ENCODE data around the gene PURA. TPM values are rescaled to one million over a fixed set of nuclear protein-coding genes. Genes with fewer than 3 reads are reported as not detected.

Gene PURA
- total and polyA plus RNA-seq, 3 experiments from 2014 or later, result 4.8 to 16.4 (median 14.8) TPM

DNA sequence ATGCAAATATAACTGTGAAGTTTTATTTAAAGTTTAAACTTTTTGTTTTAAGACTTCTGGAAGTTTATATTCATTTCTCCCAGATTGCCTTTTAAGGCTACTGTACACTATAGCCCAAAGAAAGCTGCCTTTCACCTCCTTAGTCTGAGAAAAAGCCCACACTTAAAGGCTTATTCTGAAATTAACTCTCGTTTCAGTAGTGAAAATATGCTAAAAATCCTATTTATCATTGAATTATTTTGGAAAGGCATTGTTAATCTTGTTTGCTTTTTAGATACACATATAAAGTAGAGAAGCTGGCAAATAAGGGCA is 3.3 kb upstream of the PURA start:
- H3K4me3 Mint-ChIP-seq, result peak overlapping the region in 1 of 7 donors; percentile 95
- POLR2A ChIA-PET, result no interaction called here

DNA sequence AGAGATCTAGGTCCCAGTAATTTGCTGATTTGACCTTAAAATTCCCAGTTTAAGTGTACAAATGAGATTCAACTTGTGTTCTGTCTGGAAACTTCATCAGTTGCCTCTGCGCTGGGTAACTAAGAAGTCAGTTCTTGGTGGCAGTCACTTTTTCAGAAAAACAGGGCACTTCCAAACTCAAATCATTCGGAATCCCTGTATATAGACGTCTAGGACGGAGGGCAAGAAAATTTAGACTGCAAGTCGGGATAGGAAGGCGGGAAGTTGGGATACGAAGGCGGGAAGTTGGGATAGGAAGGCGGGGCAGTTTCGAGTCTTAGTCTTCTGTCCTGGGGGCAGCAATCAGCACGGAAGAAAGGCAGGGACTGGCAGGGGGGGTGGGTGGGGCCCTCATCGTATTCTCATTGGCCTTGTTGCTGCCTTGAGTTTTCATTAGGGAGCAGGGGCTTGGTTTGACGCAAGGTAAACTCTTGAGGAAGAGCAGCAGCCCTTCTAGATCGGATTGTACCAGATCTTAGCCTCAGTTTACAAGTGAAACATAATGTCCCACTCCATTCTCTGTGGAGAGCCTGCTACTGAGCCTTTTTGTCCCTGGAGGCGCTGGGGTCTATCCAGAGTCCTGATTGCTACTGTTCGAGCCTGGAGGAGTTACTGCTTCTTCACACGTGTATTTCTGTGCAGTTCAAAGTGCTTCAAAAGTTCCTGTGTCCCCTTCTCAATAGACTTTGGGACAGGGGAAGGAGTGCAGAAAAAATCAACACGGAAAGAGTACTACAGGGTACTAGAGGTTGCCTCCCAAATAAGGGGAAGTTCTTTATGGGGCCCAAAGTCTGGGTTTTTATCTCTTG is 2.7 kb upstream of the PURA start:
- Histone ChIP-seq H3K27ac (ENCODE audit: low read depth, low read length) (no peak overlapping the region), H3K36me3 (ENCODE audit: insufficient read depth, low read length) (no peaks in the 10 kb centered on the region), H3K4me1 (ENCODE audit: insufficient read depth, low read length) (peaks cover 62% of the 10 kb centered on the region), H3K9me3 (ENCODE audit: low read length) (no peaks in the 10 kb centered on the region), H3K27me3 (ENCODE audit: insufficient read depth, low read length, poor library complexity, severe bottlenecking) (no peaks in the 10 kb centered on the region), H3K4me3 (ENCODE audit: low read length) (no peak overlapping the region)
- H3K27ac Mint-ChIP-seq, result peak overlapping the region in 3 of 8 donors; percentile 70 to 90 (median 72)
- CTCF ChIA-PET, result interaction anchor here (1.5 kb wide), 1 partner anchor 33 kb away, joined by 13 read pairs; no protein-coding TSS in a partner anchor
- peaks cover 55 to 82% (median 64%) of the 10 kb centered on the region in 3 donors for H3K4me1 Mint-ChIP-seq
- DNase-seq, result no peak
- peak overlapping the region in 4 of 7 donors; percentile 94 to 95 (median 94) for H3K4me3 Mint-ChIP-seq
- POLR2A ChIA-PET, result no interaction called here
- H3K9me3 Mint-ChIP-seq, result no peaks in the 10 kb centered on the region
- H3K27me3 Mint-ChIP-seq, result peaks cover 4% of the 10 kb centered on the region in 2 donors
- peaks cover 0 to 17% (median 0%) of the 10 kb centered on the region in 3 donors for H3K36me3 Mint-ChIP-seq

More for the DNA sequence above, 3.3 kb upstream of the PURA start:
- Histone ChIP-seq H3K4me1 (ENCODE audit: insufficient read depth, low read length) (peaks cover 57% of the 10 kb centered on the region), H3K27ac (ENCODE audit: low read depth, low read length) (no peak overlapping the region), H3K9me3 (ENCODE audit: low read length) (no peaks in the 10 kb centered on the region), H3K27me3 (ENCODE audit: insufficient read depth, low read length, poor library complexity, severe bottlenecking) (no peaks in the 10 kb centered on the region), H3K36me3 (ENCODE audit: insufficient read depth, low read length) (no peaks in the 10 kb centered on the region), H3K4me3 (ENCODE audit: low read length) (no peak overlapping the region)
- DNase-seq, result no peak
- Mint-ChIP-seq H3K4me1 (peaks cover 53 to 79% (median 61%) of the 10 kb centered on the region in 3 donors), H3K36me3 (peaks cover 0 to 17% (median 0%) of the 10 kb centered on the region in 3 donors), H3K27ac (peak overlapping the region in 1 of 8 donors; percentile 90), H3K27me3 (peaks cover 4% of the 10 kb centered on the region in 2 donors), H3K9me3 (no peaks in the 10 kb centered on the region)
- CTCF ChIA-PET, result interaction anchor here (1.3 to 1.8 kb wide), 2 partner anchors 35 to 38 kb away, joined by 3 to 7 read pairs; no protein-coding TSS in a partner anchor

DNA sequence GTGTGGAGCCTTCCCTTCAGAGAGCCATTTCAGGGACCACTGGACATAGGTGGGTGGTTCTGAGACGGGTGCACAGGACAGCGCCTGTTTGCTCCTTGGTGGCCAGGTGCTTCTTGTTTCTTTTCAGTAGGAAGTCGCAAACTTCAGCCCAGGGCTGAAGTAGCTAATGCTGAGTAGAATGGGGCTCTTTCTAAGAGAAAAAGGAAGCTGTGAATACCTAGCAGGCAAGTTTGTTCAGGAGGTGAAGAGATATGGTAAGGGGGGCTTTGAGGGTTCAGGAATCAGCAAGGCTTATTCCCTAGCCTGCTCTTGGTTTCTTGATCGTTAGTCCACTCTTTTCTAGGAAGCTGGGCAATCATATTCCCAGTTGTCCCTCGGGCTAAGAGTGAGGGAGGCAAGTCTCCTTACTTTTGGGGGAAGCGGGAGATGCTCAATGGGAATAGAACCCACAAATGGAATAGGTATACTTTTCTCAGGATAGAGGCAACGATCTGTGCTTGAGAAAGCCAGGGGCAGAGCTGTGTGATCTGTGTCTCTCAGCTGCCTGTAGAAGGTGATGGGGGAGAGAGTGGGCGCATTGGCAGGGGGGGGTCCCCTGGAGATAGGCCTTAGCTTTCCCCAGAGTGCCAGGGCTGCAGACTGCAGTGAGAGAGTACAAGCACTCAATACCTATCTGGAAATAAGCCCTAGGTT is 1.9 kb upstream of the PURA start:
- Histone ChIP-seq H3K27ac (ENCODE audit: low read depth, low read length) (no peak overlapping the region), H3K27me3 (ENCODE audit: insufficient read depth, low read length, poor library complexity, severe bottlenecking) (no peaks in the 10 kb centered on the region), H3K36me3 (ENCODE audit: insufficient read depth, low read length) (no peaks in the 10 kb centered on the region), H3K4me3 (ENCODE audit: low read length) (no peak overlapping the region), H3K9me3 (ENCODE audit: low read length) (no peaks in the 10 kb centered on the region), H3K4me1 (ENCODE audit: insufficient read depth, low read length) (peaks cover 62% of the 10 kb centered on the region)
- CTCF ChIA-PET, result interaction anchor here (0.8 to 1.5 kb wide), 4 partner anchors 10 to 38 kb away, joined by 3 to 13 read pairs (median 4); no protein-coding TSS in a partner anchor
- POLR2A ChIA-PET, result no interaction called here
- peaks cover 0 to 17% (median 0%) of the 10 kb centered on the region in 3 donors for H3K36me3 Mint-ChIP-seq
- H3K9me3 Mint-ChIP-seq, result no peaks in the 10 kb centered on the region
- no peak for DNase-seq
- H3K4me1 Mint-ChIP-seq, result peaks cover 54 to 82% (median 64%) of the 10 kb centered on the region in 3 donors
- peak overlapping the region; percentile 94 to 98 (median 95) for H3K4me3 Mint-ChIP-seq
- H3K27ac Mint-ChIP-seq, result peak overlapping the region; percentile 37 to 92 (median 70)
- peaks cover 4% of the 10 kb centered on the region in 2 donors for H3K27me3 Mint-ChIP-seq

DNA sequence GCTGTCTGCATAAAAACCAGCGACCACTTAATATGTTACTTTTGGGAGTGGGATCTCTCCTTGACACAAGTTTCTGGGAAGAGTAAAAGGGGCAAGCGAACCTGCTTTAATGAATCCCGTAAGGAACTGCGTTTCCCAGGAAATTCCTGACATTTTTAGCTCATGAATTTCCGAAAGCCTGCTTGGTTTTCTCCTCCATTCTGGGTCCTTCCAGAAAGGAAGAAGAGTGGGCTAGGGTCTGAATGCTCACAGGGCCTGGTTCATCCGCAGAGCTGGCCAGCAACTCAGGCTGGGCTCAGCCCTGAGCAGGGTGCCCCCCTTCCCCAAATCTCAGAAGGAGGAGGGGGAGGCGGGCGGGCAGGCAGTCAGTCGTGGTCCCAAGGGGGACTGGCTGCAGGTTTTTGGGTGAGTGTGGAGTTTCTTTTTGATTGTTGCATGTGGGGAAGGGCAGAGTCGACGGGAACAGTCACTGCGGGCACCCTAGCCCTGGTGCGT is 1.2 kb upstream of the PURA start:
- Histone ChIP-seq H3K4me1 (ENCODE audit: insufficient read depth, low read length) (peaks cover 66% of the 10 kb centered on the region), H3K9me3 (ENCODE audit: low read length) (no peaks in the 10 kb centered on the region), H3K27ac (ENCODE audit: low read depth, low read length) (no peak overlapping the region), H3K36me3 (ENCODE audit: insufficient read depth, low read length) (no peaks in the 10 kb centered on the region), H3K4me3 (ENCODE audit: low read length) (no peak overlapping the region), H3K27me3 (ENCODE audit: insufficient read depth, low read length, poor library complexity, severe bottlenecking) (no peaks in the 10 kb centered on the region)
- no peaks in the 10 kb centered on the region for H3K9me3 Mint-ChIP-seq
- H3K27ac Mint-ChIP-seq, result peak overlapping the region; percentile 37 to 98 (median 87)
- H3K36me3 Mint-ChIP-seq, result peaks cover 0 to 14% (median 0%) of the 10 kb centered on the region in 3 donors
- DNase-seq, result no peak
- peaks cover 2 to 4% of the 10 kb centered on the region in 2 donors for H3K27me3 Mint-ChIP-seq
- H3K4me1 Mint-ChIP-seq, result peaks cover 58 to 86% (median 68%) of the 10 kb centered on the region in 3 donors
- peak overlapping the region; percentile 94 to 98 (median 95) for H3K4me3 Mint-ChIP-seq
- ChIA-PET POLR2A (interaction anchor here (0.7 to 1.6 kb wide), 3 partner anchors 13 to 62 kb away, joined by 3 to 4 read pairs (median 3); partner anchors contain the start of gene CYSTM1), CTCF (interaction anchor here (0.8 to 2.1 kb wide), 5 partner anchors 9 to 39 kb away, joined by 3 to 13 read pairs (median 4); no protein-coding TSS in a partner anchor)

DNA sequence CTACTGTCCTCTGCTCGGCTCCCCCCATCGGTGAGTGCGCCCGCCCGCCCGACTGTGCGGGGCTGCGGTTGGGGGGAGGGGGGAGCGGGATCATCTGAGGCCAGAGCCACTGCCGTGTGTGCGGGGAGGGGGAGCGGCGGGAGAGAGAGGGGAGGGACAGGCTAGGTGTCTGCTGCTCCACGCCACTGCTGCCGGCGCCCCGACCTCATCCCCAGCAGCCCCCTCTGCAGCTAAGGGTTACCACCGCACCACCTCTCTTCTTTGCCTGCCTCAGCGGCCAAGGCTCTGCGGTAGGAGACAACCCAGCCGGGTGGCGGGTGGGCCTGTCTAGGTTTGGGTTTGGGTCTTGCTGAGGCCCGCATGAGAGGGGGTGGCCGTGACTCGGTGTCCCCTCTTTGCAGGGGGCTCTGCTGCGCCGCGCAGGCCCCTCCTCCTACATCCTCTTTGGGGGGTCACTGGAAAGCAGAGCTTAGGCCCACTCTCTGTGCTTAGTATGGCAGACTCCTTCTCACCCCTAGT is 670 bp upstream of the PURA start:
- Mint-ChIP-seq H3K4me3 (peak overlapping the region; percentile 94 to 98 (median 95)), H3K27me3 (peaks cover 2 to 4% of the 10 kb centered on the region in 2 donors), H3K36me3 (peaks cover 0 to 10% (median 0%) of the 10 kb centered on the region in 3 donors), H3K4me1 (peaks cover 62 to 88% (median 72%) of the 10 kb centered on the region in 3 donors), H3K9me3 (no peaks in the 10 kb centered on the region), H3K27ac (peak overlapping the region; percentile 90 to 99 (median 96))
- H3K36me3 ChIP-seq (ENCODE audit: insufficient read depth, low read length), result no peaks in the 10 kb centered on the region
- H3K27ac ChIP-seq (ENCODE audit: low read depth, low read length), result peak overlapping the region; percentile 68
- peak overlapping the region; percentile 74 for H3K4me3 ChIP-seq (ENCODE audit: low read length)
- DNase-seq, result peak; percentile 15 to 68 (median 39)
- H3K9me3 ChIP-seq (ENCODE audit: low read length), result no peaks in the 10 kb centered on the region
- no peaks in the 10 kb centered on the region for H3K27me3 ChIP-seq (ENCODE audit: insufficient read depth, low read length, poor library complexity, severe bottlenecking)
- ChIA-PET CTCF (interaction anchor here (1.4 to 6.4 kb wide), 3 partner anchors 19 to 39 kb away, joined by 3 to 53 read pairs (median 7); no protein-coding TSS in a partner anchor), POLR2A (interaction anchor here (0.7 to 1.6 kb wide), 3 partner anchors 13 to 62 kb away, joined by 3 to 4 read pairs (median 3); partner anchors contain the start of gene CYSTM1)
- H3K4me1 ChIP-seq (ENCODE audit: insufficient read depth, low read length), result peaks cover 71% of the 10 kb centered on the region

DNA sequence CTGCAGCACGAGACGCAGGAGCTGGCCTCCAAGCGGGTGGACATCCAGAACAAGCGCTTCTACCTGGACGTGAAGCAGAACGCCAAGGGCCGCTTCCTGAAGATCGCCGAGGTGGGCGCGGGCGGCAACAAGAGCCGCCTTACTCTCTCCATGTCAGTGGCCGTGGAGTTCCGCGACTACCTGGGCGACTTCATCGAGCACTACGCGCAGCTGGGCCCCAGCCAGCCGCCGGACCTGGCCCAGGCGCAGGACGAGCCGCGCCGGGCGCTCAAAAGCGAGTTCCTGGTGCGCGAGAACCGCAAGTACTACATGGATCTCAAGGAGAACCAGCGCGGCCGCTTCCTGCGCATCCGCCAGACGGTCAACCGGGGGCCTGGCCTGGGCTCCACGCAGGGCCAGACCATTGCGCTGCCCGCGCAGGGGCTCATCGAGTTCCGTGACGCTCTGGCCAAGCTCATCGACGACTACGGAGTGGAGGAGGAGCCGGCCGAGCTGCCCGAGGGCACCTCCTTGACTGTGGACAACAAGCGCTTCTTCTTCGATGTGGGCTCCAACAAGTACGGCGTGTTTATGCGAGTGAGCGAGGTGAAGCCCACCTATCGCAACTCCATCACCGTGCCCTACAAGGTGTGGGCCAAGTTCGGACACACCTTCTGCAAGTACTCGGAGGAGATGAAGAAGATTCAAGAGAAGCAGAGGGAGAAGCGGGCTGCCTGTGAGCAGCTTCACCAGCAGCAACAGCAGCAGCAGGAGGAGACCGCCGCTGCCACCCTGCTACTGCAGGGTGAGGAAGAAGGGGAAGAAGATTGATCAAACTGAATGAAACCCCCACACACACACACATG is 654 bp downstream of the PURA start:
- Mint-ChIP-seq H3K36me3 (peaks cover 0 to 7% (median 0%) of the 10 kb centered on the region in 3 donors), H3K27me3 (no peaks in the 10 kb centered on the region), H3K4me3 (peak overlapping the region; percentile 94 to 98 (median 95)), H3K9me3 (no peaks in the 10 kb centered on the region), H3K27ac (peak overlapping the region; percentile 86 to 99 (median 96)), H3K4me1 (peaks cover 54 to 83% (median 65%) of the 10 kb centered on the region in 3 donors)
- Histone ChIP-seq H3K4me1 (ENCODE audit: insufficient read depth, low read length) (peaks cover 63% of the 10 kb centered on the region), H3K9me3 (ENCODE audit: low read length) (no peaks in the 10 kb centered on the region), H3K27ac (ENCODE audit: low read depth, low read length) (peak overlapping the region; percentile 74), H3K27me3 (ENCODE audit: insufficient read depth, low read length, poor library complexity, severe bottlenecking) (no peaks in the 10 kb centered on the region), H3K36me3 (ENCODE audit: insufficient read depth, low read length) (no peaks in the 10 kb centered on the region), H3K4me3 (ENCODE audit: low read length) (peak overlapping the region; percentile 81)
- DNase-seq, result peak; percentile 24 to 64 (median 34)
- ChIA-PET POLR2A (interaction anchor here (0.5 to 1.6 kb wide), 7 partner anchors 10 to 1548 kb away, joined by 3 to 5 read pairs (median 3); no protein-coding TSS in a partner anchor), CTCF (interaction anchor here (1.1 to 6.4 kb wide), 4 partner anchors 18 to 61 kb away, joined by 3 to 53 read pairs (median 6); partner anchors contain the start of gene CYSTM1)

Data from CD8-positive, alpha-beta memory T cell (primary cell).